HUES6 (cell line): Measurements from ENCODE around the gene MANSC1.

Experiments used
- H3K27ac ChIP-seq: 2 replicates; pipeline ENCODE4 v1.7.0; 2013; ENCODE audit warnings: low read depth, mild to moderate bottlenecking, low read length, inconsistent platforms
- H3K27me3 ChIP-seq: 2 replicates; pipeline ENCODE4 v1.6.1; 2013; ENCODE audit warnings: low read length; ENCODE audit not compliant: control insufficient read depth, insufficient read depth
- H3K36me3 ChIP-seq: 2 replicates; pipeline ENCODE4 v1.6.1; 2013; ENCODE audit warnings: low read length; ENCODE audit not compliant: control insufficient read depth, insufficient read depth
- H3K4me1 ChIP-seq: 2 replicates; pipeline ENCODE4 v1.6.1; 2013; ENCODE audit warnings: low read length; ENCODE audit not compliant: control insufficient read depth, insufficient read depth
- H3K4me3 ChIP-seq: 2 replicates; pipeline ENCODE4 v1.5.1; 2013; ENCODE audit warnings: low read depth, low read length
- H3K9ac ChIP-seq: one replicate; pipeline ENCODE4 v1.6.1; 2013; ENCODE audit warnings: mild to moderate bottlenecking, low read length
- H3K9me3 ChIP-seq: 2 replicates; pipeline ENCODE4 v1.6.1; 2013; ENCODE audit warnings: low read depth, low read length; ENCODE audit not compliant: control insufficient read depth, insufficient read depth

The MANSC1 gene

DNA sequence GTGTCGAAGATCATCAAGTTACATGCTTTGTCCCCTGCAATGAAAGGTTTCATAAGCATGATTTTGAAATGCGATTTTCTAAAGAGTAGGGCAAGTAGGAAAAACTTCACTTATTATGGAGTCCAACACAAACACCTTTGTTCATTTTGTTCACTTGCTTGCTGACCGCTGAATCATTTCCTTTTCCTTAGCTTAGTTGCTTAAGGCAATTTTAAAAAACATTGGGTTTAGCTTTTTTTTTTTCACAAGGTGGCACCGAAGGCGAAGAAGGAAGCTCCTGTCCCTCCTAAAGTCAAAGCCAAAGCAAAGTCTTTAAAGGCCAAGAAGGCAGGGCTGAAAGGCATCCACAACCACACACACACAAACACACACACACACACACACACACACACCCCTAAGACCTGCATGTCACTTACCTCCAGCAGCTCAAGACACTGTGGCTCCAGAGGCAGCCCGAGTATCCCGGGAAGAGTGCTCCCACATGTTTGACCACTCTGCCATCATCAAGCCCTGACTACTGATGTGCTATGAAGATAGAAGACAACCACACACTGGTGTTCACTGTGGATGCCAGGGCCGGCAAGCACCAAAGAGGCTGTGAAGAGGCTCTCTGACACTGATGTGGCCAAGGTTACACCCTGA lies 11.4 kb downstream of the MANSC1 start:
- Histone ChIP-seq H3K9ac (no peak overlapping the region), H3K4me3 (no peak overlapping the region), H3K36me3 (no peaks in the 10 kb centered on the region), H3K27ac (no peak overlapping the region), H3K27me3 (no peaks in the 10 kb centered on the region), H3K9me3 (no peaks in the 10 kb centered on the region), H3K4me1 (peaks cover 4% of the 10 kb centered on the region; the same call in 1 of the 2 replicates)

DNA sequence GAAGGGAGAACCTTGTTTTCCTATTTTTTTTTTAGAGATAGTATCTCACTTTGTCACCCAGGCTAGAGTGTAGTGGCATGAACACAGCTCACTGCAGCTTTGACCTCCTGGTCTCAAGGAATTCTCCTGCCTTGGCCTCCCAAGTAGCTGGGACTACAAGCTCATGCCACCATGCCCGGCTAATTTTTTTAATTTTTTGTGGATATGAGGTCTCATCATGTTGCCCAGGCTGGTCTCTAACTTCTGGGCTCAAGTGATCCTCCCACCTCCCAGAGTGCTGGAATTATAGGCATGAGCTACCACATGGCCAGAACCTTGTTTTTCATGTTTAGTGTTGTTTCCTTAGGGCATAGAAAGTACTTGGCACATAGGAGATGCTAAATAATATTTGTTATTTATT lies 13.5 kb downstream of the MANSC1 start:
- H3K9me3 ChIP-seq = no peaks in the 10 kb centered on the region
- no peak overlapping the region for H3K4me3 ChIP-seq
- no peak overlapping the region for H3K27ac ChIP-seq
- no peaks in the 10 kb centered on the region for H3K36me3 ChIP-seq
- H3K27me3 ChIP-seq = no peaks in the 10 kb centered on the region
- no peak overlapping the region for H3K9ac ChIP-seq
- H3K4me1 ChIP-seq = peaks cover 12% of the 10 kb centered on the region

DNA sequence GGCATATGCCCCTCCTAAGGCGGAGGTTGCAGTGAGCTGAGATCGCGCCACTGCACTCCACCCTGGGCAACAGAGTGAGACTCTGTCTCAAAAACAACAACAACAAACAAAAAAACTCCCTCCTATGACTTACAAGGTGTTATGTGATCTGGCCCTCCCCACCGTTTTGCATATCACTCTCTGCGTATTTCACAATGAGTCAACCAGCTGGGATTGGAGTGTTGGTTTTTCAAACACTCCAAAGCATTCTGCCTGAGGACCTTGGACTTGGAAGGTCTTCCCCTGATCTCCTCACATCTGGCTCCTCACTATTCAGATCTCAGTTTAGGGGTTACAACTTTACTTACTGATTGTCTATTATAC lies 14.0 kb downstream of the MANSC1 start:
- Histone ChIP-seq H3K9ac (no peak overlapping the region), H3K27ac (no peak overlapping the region), H3K4me3 (no peak overlapping the region), H3K9me3 (no peaks in the 10 kb centered on the region), H3K4me1 (peaks cover 16% of the 10 kb centered on the region), H3K36me3 (no peaks in the 10 kb centered on the region), H3K27me3 (no peaks in the 10 kb centered on the region)

DNA sequence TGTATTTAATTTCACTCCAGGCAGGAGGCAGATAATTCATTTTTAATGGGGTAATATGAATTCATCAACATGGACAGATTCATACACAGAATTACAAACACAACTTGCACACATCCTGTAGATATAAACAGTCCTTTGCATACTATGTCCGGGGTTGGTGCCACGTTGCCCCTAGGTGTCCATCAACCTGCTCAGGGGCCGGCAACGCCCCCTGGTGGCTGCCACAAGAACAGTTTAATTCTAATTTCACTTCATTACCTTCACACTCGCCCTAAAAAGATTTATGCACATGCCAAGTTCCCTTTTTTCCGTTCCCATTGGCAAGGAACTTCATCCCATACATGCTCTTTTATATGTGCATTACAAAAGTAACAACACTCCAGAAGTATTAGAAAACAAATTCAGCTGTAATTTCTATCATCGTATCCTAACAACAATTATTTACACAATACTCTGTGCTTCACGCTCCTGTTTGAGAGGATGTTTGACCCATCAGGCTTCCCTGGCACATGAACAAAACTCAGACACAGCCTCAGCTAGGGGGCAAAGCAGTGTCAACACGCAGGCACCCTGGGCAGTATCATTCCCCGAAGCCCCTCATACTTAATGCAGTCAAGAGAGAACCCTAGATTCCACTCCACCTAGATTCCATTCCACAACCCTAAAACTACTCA lies 15.5 kb downstream of the MANSC1 start:
- Histone ChIP-seq H3K27ac (no peak overlapping the region), H3K4me1 (peaks cover 16% of the 10 kb centered on the region), H3K9ac (no peak overlapping the region), H3K27me3 (no peaks in the 10 kb centered on the region), H3K9me3 (no peaks in the 10 kb centered on the region), H3K36me3 (no peaks in the 10 kb centered on the region), H3K4me3 (no peak overlapping the region)

- no peak overlapping the region for H3K27ac ChIP-seq
- H3K9me3 ChIP-seq = no peaks in the 10 kb centered on the region
- no peak overlapping the region for H3K9ac ChIP-seq
- no peaks in the 10 kb centered on the region for H3K27me3 ChIP-seq
- H3K4me1 ChIP-seq = peaks cover 16% of the 10 kb centered on the region
- no peaks in the 10 kb centered on the region for H3K36me3 ChIP-seq
- no peak overlapping the region for H3K4me3 ChIP-seq
These were observed 16.4 kb downstream of the MANSC1 start for GRCh38 chr12:12333407-12334366.

DNA sequence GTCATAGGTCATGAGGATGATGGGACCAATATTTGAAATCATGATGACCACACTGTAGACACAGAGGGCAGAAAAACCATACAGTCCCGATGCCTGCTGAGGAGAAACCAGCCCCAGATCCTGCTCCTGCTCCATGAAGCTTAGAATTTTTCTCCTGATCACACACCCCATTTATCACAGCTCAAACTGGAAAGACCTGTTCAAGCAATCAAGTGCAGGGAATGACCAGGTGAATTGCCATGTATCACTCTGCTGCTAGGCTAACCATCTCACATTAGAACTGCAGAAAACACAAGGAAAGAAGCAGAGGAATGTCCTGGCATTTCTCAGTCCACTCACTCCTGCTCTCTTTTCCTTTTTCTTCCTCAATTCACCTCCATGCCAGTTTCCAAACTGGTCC lies 18.1 kb downstream of the MANSC1 start:
- no peaks in the 10 kb centered on the region for H3K36me3 ChIP-seq
- peaks cover 16% of the 10 kb centered on the region for H3K4me1 ChIP-seq
- no peaks in the 10 kb centered on the region for H3K9me3 ChIP-seq
- H3K27me3 ChIP-seq = no peaks in the 10 kb centered on the region
- no peak overlapping the region for H3K27ac ChIP-seq
- no peak overlapping the region for H3K9ac ChIP-seq
- no peak overlapping the region for H3K4me3 ChIP-seq

DNA sequence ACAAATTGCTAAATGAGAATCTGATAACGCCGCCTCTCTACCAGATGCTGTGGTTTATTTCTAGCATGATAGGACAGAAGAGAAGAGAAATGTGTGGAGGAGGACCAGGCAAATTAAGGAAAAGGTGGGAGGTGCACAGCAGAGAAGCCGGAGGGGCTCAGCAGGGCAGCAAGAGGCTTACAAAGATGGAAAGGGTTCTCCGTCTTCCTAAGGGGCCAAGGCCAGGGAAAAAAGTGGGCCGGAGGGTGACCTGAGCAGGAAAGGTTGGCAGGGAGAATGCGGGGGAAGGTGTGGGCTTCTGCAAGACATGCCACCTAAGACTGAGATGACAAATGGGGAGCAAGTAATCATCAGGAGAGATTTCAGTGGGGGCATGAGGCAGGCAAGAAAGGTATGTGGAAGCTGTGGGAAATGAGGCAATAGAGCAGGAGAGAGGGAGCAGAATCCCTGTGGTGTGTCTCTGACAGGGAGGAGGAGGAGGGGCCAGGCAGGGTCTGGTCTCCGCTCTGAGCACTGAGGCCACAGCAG lies 18.7 kb downstream of the MANSC1 start:
- Histone ChIP-seq H3K4me1 (peaks cover 16% of the 10 kb centered on the region), H3K9me3 (no peaks in the 10 kb centered on the region), H3K9ac (no peak overlapping the region), H3K27ac (no peak overlapping the region), H3K36me3 (no peaks in the 10 kb centered on the region), H3K27me3 (no peaks in the 10 kb centered on the region), H3K4me3 (no peak overlapping the region)

DNA sequence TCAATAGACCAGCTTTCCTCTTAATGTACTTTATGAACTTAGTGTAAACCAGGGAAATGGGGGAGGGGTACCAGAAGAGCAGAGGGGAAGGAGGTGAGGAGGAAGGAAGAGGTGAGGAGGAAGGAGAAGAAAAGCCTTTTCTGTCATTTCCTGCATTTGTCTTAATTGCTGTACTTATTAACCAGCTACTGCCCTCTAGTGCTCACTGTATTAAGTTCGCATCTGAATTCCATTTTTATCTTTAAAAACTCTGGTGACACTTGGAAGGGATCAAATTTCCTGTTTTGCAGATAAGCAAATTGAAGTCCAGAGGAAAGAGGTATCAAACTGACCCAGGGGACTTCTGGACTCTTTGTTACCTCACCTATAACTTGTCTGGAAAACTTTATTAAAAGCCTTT lies 22.2 kb downstream of the MANSC1 start:
- Histone ChIP-seq H3K9ac (no peak overlapping the region), H3K27ac (no peak overlapping the region), H3K36me3 (no peaks in the 10 kb centered on the region)

DNA sequence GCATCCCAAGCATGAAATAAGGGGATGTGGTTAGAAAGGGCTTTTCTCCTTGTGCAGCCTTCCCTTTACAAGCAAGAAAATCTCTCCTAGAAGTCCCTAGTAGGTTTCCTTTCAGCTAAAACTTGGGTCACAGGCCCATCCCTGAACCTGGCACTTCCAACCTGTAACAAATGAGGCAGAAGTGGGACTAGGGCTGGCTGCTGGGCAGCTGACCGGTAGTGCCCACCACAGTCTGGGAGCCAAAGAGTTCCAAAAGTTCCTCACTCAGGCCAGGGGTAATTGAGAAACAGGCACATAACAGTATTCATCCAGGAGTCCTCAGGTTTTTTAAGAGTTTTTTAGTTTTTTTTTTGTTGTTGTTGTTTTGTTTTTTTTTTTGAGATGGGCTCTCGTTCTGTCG lies 23.8 kb downstream of the MANSC1 start:
- Histone ChIP-seq H3K36me3 (no peaks in the 10 kb centered on the region), H3K9me3 (no peaks in the 10 kb centered on the region), H3K27me3 (no peaks in the 10 kb centered on the region), H3K4me3 (no peak overlapping the region), H3K4me1 (peaks cover 2% of the 10 kb centered on the region), H3K9ac (no peak overlapping the region), H3K27ac (no peak overlapping the region)

More for the DNA sequence above, 22.2 kb downstream of the MANSC1 start:
- H3K4me3 ChIP-seq = no peak overlapping the region
- H3K27me3 ChIP-seq = no peaks in the 10 kb centered on the region
- H3K9me3 ChIP-seq = no peaks in the 10 kb centered on the region
- H3K4me1 ChIP-seq = peaks cover 12% of the 10 kb centered on the region

- no peaks in the 10 kb centered on the region for H3K27me3 ChIP-seq
- H3K27ac ChIP-seq = no peak overlapping the region
- H3K4me1 ChIP-seq = peaks cover 14% of the 10 kb centered on the region
- H3K36me3 ChIP-seq = no peaks in the 10 kb centered on the region
- no peak overlapping the region for H3K4me3 ChIP-seq
- no peak overlapping the region for H3K9ac ChIP-seq
- H3K9me3 ChIP-seq = no peaks in the 10 kb centered on the region
These were observed 26.5 kb downstream of the MANSC1 start for GRCh38 chr12:12323591-12323990.

DNA sequence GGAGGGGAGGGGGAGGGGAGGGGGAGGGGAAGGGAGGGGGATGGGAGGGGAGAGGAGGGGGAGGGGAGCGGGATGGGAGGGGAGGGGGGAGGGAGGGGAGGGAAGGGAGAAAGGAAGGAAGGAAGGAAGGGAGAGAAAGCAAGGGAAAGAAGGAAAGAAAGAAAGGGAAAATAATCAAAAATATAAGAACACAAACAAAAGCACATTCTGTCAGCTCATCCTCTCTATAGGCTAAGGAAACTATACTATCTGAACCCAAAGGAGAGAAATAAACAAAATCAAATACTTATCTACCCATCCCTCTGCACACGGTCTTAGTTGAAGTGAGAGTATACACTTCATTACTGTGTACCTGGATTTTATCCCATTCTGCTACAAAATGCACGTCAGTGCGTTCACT lies 26.9 kb downstream of the MANSC1 start:
- H3K4me3 ChIP-seq = no peak overlapping the region
- no peak overlapping the region for H3K9ac ChIP-seq
- peaks cover 14% of the 10 kb centered on the region for H3K4me1 ChIP-seq
- no peak overlapping the region for H3K27ac ChIP-seq
- no peaks in the 10 kb centered on the region for H3K9me3 ChIP-seq
- H3K27me3 ChIP-seq = no peaks in the 10 kb centered on the region
- H3K36me3 ChIP-seq = no peaks in the 10 kb centered on the region
